Sigmoid colon (tissue), 4 donors: Measurements from ENCODE around the gene ATP2B2.

Source experiments
- EP300 ChIP-seq, 4 donors: sonication (generic); formaldehyde crosslinking; IDR thresholded peaks; one replicate each; pipeline ENCODE4 v1.6.1; 2017; ENCODE audit warnings: antibody characterized with exemption in 4 of 4
- POLR2A ChIP-seq, 2 donors: fragments of 450-650 bp; IDR thresholded peaks; one replicate each; pipeline ENCODE4 v1.6.1; 2016; ENCODE audit warnings: antibody characterized with exemption in 2 of 2, mild to moderate bottlenecking in 2 of 2, moderate library complexity in 2 of 2
- TF ChIP-seq, protein P1 (sequence below), 4 experiments: fragments of 450-650 bp in 3 of 4; fragments of 200-600 bp in 1 of 4; IDR thresholded peaks; one replicate each; pipeline ENCODE4 v1.5.1; 2016 to 2019; ENCODE audit warnings: antibody characterized with exemption in 4 of 4, mild to moderate bottlenecking in 3 of 4, moderate library complexity in 2 of 4

DNA sequence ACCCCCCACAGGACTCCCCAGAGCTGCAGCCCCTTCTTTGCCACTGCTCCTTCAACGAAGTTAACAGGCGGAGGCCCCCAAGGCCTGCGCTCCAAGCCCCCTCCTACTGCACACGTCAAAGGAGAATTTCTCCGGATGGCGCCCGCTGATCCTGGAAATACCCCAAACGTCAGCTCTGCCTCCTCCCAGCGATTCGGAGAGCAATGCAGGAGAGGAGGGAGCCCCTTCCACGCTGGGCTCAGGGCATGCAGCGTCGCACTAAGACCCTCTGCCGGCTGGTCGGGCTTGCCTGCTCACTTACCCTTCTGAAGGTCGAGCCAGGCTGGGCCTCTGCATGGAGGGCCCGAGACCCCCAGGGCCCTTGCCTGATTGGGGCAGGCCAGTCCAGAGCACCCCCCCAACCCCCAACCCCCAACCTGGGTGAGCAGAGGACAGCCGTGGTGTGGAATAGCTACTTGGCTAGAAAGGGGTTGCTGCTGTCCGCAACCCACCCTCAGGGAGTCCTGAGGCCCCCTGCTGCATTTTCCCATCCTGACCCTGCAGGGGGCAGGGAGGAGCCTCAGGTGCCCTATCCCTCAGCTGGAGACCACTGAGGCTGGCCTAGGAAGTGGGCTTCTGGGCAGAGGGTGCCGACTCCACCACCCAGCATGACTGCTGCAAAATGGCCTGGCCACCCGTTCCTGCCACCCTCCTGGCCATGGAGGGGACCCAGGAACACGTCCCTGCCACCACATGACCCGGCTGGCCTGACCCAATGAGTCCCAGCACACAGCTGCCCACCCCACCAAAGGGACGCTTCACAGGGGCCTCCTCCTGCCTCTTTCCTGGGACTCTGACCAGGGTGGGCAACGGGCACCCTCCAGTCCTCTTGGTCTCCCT lies 976 bp downstream of the ATP2B2 start:
- TF ChIP-seq, protein P1, sequence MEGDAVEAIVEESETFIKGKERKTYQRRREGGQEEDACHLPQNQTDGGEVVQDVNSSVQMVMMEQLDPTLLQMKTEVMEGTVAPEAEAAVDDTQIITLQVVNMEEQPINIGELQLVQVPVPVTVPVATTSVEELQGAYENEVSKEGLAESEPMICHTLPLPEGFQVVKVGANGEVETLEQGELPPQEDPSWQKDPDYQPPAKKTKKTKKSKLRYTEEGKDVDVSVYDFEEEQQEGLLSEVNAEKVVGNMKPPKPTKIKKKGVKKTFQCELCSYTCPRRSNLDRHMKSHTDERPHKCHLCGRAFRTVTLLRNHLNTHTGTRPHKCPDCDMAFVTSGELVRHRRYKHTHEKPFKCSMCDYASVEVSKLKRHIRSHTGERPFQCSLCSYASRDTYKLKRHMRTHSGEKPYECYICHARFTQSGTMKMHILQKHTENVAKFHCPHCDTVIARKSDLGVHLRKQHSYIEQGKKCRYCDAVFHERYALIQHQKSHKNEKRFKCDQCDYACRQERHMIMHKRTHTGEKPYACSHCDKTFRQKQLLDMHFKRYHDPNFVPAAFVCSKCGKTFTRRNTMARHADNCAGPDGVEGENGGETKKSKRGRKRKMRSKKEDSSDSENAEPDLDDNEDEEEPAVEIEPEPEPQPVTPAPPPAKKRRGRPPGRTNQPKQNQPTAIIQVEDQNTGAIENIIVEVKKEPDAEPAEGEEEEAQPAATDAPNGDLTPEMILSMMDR (IDR thresholded peaks at IDR 0.05): no peak
- no peak for TF ChIP-seq POLR2A (IDR thresholded peaks at IDR 0.05)
- TF ChIP-seq EP300 (IDR thresholded peaks at IDR 0.05): no peak
